HepG2 (cell line): ENCODE measurements around the gene XKR7.

Experiments used
- ESRRA ChIP-seq: sonication (generic); formaldehyde crosslinking; IDR thresholded peaks from 2 replicates; pipeline ENCODE4 v1.5.1; 2020; ENCODE audit warnings: mild to moderate bottlenecking, low read depth, missing genetic modification reagents
- EZH2 ChIP-seq: conservative IDR thresholded peaks from 2 replicates; pipeline ENCODE4 v1.6.1; 2012; ENCODE audit warnings: mild to moderate bottlenecking, low read depth, low read length, moderate library complexity
- THAP11 ChIP-seq: IDR thresholded peaks from 2 replicates; pipeline ENCODE4 v1.6.1; 2016; ENCODE audit warnings: missing biosample characterization, missing genetic modification reagents
- TF ChIP-seq, protein P1 (sequence below): sonication (generic); formaldehyde crosslinking; IDR thresholded peaks from 2 replicates; pipeline ENCODE4 v1.5.0; 2020; ENCODE audit warnings: mild to moderate bottlenecking, missing genetic modification reagents, moderate library complexity
- TF ChIP-seq, protein P2 (sequence below): sonication (generic); formaldehyde crosslinking; IDR thresholded peaks from 2 replicates; pipeline ENCODE4 v1.4.0; 2020; ENCODE audit warnings: mild to moderate bottlenecking, missing genetic modification reagents

DNA sequence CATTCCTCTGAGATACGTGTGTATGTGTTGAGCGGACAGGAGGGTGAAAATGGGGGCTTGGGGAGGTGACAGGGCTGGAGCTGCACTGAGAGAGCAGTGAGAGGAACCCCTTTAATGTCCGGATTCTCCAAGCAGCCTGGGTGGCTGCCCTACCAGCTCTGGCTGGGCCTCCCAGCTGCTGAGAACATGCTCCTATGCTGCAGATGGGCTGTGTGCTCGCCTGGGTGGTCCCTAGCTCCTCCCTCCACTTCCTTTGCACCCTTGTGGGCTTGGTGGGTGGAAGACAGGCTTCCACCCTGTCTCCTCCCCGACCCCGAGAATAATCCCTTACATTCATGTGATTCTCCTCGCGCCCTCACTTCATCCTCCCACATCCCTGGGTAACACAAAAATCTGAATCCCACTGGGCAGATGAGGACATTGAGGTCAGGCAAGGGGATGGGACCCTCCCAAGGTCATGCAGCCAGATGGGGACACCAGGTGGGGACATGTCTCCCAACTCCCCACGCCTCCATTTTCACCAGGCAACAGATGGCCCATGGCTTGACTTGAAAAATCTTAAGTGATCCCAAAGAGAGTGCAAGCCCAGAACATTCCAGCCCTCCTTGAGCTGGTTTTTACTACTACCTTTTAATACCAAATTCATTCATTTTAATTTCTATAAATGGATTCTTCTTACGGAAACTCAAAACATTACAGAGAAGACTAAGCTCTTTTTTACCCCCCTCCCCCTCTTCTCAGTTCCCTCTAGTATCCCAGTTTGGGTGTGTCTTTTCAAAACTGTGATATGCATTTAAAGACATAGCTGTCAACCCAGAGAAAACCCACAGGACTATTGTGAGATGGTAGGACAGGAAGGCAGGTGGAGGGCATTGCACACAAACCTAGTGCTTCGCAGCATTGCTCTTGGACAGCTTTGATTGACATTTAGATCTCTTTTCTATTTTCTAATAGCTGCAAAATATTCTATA lies 11.1 kb upstream of the XKR7 start:
- TF ChIP-seq, protein P1, sequence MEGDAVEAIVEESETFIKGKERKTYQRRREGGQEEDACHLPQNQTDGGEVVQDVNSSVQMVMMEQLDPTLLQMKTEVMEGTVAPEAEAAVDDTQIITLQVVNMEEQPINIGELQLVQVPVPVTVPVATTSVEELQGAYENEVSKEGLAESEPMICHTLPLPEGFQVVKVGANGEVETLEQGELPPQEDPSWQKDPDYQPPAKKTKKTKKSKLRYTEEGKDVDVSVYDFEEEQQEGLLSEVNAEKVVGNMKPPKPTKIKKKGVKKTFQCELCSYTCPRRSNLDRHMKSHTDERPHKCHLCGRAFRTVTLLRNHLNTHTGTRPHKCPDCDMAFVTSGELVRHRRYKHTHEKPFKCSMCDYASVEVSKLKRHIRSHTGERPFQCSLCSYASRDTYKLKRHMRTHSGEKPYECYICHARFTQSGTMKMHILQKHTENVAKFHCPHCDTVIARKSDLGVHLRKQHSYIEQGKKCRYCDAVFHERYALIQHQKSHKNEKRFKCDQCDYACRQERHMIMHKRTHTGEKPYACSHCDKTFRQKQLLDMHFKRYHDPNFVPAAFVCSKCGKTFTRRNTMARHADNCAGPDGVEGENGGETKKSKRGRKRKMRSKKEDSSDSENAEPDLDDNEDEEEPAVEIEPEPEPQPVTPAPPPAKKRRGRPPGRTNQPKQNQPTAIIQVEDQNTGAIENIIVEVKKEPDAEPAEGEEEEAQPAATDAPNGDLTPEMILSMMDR (CRISPR knock-in tag) = no peak
- TF ChIP-seq ESRRA (CRISPR knock-in tag) = no peak
- TF ChIP-seq, protein P2, sequence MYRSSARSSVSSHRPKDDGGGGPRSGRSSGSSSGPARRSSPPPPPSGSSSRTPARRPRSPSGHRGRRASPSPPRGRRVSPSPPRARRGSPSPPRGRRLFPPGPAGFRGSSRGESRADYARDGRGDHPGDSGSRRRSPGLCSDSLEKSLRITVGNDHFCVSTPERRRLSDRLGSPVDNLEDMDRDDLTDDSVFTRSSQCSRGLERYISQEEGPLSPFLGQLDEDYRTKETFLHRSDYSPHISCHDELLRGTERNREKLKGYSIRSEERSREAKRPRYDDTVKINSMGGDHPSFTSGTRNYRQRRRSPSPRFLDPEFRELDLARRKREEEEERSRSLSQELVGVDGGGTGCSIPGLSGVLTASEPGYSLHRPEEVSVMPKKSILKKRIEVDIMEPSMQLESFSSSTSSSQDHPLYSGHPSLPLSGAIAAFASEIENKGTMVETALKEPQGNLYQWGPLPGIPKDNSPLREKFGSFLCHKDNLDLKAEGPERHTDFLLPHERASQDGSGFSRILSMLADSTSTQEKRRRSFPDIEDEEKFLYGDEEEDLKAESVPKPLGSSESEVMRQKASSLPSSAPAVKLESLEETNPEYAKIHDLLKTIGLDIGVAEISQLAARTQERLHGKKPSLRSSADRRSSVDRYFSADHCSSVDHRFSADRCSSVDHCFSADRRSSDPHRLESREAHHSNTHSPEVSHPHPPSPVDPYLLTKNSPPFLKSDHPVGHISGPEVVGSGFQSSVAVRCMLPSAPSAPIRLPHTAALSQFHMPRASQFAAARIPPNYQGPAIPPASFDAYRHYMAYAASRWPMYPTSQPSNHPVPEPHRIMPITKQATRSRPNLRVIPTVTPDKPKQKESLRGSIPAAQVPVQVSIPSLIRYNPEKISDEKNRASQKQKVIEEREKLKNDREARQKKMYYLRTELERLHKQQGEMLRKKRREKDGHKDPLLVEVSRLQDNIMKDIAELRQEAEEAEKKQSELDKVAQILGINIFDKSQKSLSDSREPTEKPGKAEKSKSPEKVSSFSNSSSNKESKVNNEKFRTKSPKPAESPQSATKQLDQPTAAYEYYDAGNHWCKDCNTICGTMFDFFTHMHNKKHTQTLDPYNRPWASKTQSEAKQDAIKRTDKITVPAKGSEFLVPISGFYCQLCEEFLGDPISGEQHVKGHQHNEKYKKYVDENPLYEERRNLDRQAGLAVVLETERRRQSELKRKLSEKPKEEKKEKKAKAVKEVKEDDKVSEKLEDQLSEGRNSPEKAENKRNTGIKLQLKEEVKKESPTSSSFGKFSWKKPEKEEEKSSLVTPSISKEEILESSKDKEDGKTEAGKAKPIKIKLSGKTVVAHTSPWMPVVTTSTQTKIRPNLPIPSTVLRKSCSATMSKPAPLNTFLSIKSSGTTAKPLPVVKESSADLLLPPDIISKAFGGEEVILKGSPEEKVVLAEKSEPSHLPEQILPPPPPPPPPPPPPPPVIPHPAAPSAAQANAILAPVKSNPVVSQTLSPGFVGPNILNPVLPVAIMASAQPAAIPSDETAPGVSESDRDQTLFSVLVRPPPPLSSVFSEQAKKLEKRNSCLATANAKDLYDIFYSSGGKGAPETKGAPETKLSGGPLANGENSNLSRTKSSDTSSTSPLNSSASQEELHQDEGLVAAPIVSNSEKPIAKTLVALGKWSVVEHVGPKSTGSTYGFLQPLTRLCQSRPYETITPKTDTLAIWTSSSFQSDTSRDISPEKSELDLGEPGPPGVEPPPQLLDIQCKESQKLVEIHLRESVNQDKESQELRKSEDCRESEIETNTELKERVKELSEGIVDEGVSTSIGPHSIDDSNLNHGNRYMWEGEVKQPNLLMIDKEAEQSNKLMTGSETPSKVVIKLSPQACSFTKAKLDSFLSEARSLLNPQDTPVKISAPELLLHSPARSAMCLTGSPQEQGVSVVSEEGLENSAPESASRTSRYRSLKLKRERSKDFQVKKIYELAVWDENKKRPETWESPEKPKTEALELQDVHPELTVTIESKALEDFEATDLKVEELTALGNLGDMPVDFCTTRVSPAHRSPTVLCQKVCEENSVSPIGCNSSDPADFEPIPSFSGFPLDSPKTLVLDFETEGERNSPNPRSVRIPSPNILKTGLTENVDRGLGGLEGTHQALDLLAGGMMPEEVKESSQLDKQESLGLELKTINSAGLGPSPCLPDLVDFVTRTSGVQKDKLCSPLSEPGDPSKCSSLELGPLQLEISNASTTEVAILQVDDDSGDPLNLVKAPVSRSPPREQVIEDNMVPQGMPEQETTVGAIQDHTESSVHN (CRISPR knock-in tag) = no peak
- no peak for TF ChIP-seq THAP11 (CRISPR knock-in tag)
- no peak for TF ChIP-seq EZH2
